ENCODE data around the gene SCMH1.

DNA sequence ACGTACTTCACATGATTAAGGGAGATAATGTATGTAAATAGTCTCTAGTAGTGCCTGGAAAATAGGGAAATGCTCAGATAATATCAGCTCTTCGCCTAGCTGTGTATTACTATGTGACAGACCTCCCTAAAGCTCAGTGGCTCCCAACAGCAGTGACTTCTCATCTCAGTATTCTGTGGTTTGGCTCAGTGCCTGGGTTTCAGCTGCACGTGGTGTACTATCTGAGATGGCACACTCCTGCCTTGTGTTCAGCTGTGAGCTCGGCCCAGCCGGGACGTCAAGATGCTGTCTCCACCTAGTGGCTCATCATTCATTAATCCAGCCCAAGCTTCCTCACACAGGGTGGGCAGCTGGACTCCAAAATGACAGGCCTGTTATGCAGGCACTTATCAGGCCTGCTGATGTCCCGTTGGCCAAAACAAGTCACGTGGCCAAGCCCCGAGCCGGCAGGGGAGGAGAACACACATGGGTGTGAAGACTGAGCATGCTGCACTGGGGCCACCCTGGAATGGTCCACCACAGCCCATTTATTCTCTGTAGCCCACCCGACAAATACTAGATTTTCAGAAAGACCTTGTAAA is 238.4 kb downstream of the SCMH1 start:
- TF ChIP-seq, protein P1, sequence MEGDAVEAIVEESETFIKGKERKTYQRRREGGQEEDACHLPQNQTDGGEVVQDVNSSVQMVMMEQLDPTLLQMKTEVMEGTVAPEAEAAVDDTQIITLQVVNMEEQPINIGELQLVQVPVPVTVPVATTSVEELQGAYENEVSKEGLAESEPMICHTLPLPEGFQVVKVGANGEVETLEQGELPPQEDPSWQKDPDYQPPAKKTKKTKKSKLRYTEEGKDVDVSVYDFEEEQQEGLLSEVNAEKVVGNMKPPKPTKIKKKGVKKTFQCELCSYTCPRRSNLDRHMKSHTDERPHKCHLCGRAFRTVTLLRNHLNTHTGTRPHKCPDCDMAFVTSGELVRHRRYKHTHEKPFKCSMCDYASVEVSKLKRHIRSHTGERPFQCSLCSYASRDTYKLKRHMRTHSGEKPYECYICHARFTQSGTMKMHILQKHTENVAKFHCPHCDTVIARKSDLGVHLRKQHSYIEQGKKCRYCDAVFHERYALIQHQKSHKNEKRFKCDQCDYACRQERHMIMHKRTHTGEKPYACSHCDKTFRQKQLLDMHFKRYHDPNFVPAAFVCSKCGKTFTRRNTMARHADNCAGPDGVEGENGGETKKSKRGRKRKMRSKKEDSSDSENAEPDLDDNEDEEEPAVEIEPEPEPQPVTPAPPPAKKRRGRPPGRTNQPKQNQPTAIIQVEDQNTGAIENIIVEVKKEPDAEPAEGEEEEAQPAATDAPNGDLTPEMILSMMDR (IDR thresholded peaks at IDR 0.05): peak; percentile 14 to 55 (median 42)
- TF ChIP-seq POLR2A (IDR thresholded peaks at IDR 0.05) (no peak), POLR2AphosphoS5 (IDR thresholded peaks at IDR 0.05) (peak; percentile 49 to 67 (median 54))

All from breast epithelium (tissue), 3 donors.